Activated gamma-delta T cell treated with Interleukin-2 at 50 U/mL for 16 hours (primary cell): Measurements from ENCODE around the gene CASK.
"Not testable (repeated sequence)": the region's sequence is repeated elsewhere in the genome, so short reads cannot be mapped to it uniquely, and the experiment has no call there.

Source experiments
- DNase-seq: peaks from one replicate; pipeline ENCODE4 v3.0.0-alpha.2; 2020

The CASK gene

DNA sequence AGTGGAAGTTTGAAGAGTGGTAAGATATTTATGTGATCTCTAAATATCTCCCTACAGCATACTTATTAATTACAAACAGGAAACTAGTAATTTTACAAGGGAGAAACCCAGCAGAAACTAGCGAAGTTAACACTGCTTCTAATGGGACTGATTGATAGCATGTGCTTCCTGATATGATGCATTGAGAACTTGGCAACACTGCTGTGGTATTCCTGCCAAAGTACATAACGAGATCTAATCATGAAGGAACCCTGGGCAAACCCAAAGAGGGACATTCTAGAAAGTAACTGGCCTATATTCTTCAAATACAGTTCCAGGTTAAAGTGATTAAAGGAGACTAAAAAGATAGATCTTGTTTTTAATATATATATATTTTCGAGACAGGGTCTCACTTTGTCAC is 239.2 kb downstream of the CASK start:
- DNase-seq, result no peak

DNA sequence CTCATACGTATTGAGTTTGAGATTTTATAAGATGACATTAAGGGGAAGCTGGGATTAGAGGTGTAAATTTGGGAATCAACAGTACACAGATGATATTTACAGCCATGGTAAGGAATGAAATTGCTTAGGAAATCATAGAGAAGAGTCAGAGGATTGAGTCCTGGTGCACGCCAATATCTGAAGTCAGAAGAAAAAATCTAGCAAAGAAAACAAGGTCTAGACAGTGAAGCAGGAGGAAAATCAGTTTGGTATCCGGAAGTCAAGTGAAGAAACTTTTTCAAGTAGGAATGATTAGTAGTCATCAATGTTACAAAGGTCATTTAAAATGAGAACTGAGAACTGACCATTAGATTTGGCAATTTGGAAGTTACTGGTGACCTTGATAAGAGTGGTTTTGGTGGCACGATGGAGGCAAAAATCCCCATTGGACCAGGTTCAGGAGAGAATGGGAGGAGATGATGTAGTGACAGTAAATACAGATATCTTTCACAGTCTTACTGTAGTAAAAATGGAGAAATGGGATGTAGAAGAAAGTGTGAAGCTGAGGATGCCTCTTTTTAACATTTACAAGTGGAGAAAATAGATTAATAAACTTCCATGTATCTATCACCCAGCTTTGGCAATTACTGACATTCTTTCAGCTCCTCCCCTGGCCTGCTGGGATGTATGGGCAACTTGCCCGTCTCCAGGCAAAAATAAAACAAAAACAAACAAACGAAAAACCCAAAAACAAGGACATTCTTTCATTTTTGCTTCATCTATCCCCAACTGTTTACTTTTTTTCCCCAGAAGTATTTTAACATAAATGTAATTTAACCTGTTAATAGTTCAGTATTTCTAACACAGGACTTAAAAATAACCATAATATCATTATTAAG is 245.9 kb downstream of the CASK start:
- no peak for DNase-seq

DNA sequence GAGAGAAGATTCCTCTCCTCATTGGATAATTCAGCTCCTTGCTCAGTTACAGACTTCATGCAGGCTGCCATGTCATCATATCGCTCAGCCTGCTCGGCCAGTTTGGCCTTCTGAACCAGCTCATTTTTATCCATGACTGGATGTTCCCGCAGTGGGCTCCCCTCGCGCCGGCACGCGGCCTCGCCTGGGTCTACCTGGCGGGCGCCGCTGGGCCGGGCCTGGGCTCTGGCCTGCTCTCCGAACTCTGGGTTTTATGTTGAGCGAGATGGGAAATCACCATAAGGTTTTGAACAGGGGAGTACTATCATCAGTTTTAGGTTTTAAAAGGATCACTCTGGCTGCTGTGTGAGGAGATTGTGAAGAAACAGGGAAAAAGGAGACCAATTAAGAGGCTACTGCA is 247.0 kb downstream of the CASK start:
- not testable (repeated sequence) for DNase-seq

DNA sequence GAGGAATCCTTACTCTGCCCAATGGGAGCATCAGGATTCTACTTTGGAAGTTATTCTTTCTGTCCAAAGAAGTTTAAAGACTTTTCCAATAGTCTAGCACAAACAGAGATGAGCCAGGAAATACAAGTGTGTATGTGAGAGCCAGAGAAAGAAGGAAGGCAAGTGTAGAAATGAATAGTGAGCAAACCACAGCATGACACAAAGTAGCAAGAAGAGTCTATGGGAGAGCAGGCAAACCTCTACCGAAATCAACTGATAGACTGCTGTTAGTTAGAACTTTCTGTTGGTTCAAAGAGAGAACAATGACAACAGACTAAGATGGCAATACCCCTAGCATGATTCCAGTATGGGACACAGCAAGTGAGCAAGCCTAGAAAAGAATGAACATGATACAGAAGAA is 250.7 kb downstream of the CASK start:
- no peak for DNase-seq

DNA sequence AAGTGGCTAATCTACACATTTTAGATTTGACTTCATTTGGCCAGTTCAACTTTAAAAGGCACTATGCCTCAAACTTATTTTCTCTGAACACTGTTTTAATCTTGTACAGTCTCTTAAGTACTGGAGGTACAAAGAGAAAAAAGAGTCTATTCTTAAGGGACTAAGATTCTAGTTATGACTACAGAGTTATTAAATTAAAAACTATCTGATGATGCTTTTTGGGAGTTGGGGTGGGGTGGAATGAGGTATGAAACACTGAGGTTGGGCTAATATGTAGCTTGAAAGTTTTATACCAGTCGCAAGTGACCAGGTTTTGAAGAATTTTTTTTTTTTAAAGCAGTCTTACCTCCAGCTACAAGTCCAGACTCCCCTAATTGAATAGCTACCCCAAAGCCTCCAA is 252.3 kb downstream of the CASK start:
- DNase-seq, result no peak

DNA sequence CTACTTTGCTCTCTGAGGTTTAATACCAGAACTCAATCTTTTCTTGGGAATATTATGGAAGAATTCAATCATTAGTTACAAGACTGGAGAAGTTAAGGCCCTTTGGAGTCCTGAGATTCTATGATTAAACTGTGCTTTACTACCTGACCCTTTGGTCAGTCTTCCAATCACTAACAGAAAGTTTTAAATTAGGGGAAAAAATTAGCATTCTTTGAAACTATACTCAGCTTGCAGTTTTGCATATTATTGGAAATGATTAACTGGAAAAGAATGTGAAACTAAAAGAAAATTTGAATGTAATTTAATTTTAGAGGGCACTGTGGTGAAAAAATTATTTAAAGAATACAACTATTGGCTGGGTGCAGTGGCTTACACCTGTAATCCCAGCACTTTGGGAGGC is 253.2 kb downstream of the CASK start:
- DNase-seq, result no peak

DNA sequence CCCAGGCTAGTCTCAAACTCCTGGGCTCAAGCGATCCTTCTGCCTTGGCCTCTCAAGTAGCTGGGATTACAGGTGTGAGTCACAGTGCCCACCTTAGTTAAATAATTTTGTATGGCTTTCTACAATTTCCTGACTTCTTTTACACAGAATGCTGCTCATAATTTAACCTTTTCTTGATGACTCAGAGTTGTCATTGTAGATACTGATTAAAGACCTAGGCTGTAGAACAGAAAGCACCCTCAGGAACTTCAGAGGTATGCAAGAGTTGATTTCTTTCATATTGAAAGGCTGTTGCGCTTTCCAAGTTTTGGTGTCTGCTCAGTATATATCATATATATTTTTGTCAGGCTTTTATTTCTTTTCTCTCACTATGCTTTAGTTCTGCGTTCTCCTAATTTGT is 255.7 kb downstream of the CASK start:
- no peak for DNase-seq

DNA sequence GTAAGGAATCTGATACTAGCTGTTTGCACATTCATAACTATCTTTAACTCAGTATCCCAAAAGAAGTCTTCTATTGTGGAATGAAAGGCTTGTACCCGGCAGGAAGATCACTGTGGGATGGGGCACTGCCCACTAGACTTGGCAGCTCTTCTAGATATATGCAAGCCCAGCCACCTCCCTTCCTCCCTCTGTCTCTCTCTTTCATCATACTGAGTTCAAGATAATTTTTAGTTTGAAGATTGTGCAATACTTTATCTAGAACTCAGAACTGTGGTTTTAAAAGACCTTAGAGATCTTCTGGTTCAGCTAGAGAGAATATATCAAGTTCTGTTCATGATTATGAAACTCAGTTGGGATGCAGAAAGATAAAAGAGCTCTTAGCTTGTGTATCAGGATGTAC is 257.1 kb downstream of the CASK start:
- DNase-seq, result no peak

DNA sequence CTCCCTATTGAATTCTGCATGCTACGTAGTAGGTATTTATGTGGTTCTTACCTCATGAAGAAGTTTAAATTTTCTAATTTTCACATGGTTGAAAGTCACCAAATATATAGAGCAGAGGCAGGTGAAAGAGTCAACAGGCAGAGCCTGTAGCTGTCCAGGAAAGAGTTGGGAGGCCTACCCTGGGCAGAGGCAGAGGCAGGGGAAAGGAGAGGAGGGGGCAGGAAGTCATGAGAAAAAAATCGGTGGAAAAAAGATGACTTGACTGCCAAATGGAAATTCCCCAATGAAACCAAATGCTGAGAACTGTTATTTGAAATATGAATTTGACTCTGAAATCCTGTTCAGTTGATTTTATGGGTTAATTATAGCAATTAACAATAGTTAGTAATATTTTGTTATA is 257.7 kb downstream of the CASK start:
- no peak for DNase-seq

DNA sequence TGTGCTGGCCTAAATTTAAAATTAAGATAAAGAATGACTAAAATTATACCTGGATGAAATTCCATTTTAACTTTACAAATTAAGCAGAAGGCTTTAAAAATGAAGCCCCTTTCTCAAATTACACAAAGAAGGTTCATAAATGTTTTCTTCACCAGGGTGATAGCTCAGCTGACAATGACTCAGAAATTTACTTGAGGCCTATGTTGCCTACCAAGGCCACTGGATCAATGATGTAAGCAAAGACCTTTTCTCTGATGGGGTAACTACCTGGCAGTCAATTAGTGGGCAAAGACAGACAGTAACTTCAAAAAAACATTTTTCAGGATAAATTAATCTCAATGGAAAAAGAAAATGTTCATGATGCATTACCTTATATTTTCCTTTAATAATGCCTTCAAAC is 258.4 kb downstream of the CASK start:
- DNase-seq, result no peak

DNA sequence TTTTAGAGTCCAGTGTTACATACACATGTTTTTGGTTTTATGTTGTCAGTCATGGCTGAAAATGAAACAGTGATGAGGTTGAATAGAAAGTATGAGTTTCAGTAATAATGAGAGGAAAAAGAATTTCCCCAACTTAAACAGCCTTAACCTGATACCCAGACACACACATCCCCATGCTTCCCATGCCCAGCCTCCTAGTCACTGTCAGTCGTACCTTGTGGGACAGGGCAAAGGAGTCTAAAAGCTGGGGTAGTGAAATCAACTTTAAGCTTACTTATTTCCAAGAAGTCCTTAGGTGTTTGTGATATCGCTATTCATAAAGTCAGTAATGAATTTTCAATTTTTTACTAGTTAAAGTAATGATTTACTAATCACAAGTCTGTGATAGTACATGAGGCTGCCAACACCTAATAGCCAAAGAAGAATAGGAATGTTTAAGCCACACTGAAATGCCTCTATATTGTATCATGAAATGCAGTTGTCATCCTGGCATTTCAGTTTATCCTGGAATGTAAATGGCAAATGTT is 258.9 kb downstream of the CASK start:
- no peak for DNase-seq

DNA sequence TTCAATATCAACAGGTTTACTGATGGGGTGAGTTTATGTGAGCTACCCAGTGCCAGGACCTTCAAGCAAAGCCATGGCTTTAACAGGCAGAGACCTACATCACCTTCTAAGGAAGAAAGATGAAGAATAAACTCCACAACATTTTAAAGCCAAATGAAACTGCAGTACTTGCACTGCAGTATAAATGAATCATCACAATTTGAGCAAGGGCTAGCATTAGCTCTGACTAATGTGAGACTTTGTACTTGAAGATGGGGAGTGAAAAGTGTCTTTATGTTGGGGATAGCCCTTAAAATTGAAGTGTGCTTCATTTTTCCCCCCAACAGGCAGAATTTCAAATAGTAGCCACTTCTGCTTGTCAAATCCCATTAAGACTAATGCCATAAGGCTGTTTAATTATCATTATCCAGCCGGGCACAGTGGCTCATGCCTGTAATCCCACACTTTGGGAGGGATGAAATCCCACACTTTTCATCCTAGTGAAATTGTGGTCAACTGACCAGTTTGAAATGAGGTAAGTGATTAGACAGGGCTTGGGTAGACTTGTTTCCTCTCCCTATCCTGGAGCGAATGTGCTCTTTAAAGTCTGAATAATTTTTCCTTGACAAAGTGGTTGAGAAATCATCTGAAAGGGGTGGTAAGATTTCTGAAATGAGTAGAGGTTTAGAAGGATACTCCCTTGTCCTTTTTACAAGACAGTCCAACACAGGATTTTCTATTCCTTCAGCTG is 261.8 kb downstream of the CASK start:
- DNase-seq, result no peak

DNA sequence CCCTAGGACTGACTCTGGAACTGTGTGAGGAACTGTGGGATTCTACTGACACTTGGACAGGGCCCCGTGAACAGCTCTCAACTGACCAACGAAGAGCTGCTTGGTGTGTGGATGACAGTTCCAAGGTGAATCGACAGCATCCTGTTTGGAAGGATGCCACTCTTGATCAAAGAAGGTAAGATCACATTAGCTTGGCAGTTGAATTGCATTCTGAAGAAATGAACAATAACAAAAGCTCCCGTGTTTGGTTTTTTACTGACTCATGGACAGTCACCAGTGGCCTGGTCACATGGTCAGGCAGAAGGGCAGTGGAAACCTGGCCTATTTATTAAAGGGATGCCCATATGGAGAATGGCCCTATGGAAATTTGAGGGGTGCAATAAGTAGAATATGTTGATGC is 267.7 kb downstream of the CASK start:
- DNase-seq, result no peak

DNA sequence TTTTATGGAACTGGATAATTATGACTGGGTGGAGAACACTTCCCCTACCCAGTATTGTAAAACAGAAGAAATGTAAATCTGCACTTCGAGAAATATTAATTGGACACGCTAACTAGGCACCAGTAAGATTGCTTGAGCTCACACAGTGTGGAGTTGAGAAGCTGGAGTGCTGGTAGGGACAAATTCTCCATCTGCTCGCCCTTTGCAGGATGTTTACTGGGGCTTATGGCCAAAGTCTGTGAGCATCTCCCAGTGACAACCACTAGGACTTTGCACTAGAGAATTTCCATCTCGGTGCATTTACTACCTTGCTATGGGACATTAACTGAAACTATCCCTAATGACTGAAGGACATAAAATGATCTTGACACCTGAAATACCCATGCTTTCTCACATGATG is 268.3 kb downstream of the CASK start:
- no peak for DNase-seq

DNA sequence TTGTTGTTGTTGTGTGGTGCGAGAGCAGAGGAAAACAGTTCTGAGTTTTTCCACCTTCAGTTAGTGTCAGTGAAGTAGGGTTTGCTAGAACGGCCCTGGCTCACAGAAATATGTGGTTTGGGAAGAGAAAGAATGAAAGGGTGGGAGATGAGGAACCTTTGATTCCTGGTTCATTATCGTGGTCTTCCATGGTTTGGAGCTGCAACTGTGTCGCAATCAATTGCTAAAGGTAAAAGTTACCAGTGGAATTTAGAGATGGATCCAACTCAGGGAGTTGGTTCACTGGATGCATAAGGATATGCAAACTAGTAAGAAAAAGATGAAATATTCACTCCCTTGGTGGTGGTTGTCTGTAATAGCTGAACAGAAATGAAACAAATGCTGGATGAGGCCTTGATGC is 270.2 kb downstream of the CASK start:
- no peak for DNase-seq

DNA sequence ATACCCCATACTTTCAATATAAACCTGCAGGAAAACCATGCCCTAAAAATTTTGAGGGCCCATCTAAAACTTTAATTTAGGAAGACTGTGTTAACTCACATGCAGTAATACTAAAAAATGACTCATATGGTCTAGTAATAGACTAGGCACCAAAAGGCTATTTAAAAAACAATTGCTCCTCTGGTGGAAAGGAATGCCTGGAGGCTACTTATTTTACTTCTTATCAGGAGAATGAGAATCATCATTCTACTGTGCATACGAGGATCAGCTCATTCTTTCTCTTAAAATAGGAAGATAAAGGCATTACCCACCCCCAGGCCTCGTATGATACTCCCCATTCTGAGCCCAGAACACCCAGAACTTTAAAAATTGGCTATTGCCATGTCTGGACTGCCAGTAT is 277.2 kb downstream of the CASK start:
- not testable (repeated sequence) for DNase-seq

DNA sequence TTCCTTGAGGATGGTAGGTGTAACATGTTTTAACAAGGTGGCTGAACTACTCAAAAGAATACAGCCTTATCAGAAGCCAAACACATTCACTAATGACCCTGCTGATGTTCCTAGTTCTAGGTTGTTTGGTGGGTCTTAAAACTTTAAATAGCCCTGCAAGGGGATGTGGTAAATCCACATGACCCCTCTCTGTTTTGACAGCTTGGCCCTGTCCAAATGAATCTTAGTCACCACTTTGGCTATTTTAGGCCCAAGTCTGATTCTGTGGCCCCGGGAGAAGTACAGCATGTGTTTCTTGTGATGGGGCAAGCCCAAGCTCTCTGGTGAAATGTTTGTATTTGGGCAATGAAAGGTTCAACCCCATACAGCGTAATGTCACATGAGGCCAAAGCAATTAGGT is 289.1 kb downstream of the CASK start:
- DNase-seq, result no peak

DNA sequence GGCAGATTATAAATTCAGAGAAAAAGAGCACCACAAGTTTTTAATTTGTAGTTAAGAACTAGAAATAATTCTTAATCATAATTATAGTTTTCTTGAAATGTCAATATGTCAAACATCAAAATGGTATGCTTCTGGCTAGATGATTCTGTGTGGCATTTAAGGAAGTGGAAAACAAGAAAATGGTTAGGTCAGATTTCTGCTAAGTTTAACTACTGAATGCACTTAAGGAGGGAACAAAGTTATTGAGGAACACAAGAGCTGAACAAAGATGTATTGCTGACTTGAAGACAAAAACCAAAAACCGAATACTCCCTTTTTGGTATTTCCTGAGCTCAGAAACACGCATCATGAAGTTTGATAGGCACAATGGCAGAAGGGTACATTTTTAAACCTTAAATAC is 293.3 kb downstream of the CASK start:
- DNase-seq, result no peak

DNA sequence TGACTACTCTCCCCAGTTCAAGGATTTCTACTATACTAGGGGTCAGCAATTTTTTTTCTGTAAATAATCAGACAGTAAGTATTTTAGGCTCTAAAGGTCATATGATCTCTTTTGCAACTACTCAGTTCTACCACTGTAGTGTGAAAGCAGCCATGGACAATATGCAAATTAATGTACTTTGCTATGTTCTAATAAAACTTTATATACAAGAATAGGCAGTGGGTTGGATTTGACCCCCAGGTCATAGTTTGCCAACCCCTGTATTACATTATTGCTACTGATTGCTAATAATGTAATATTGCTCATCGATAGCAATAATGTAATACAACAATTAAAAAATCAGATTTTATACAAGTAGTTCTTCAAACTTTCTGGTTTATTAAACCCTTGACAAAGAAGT is 293.8 kb downstream of the CASK start:
- DNase-seq, result no peak

DNA sequence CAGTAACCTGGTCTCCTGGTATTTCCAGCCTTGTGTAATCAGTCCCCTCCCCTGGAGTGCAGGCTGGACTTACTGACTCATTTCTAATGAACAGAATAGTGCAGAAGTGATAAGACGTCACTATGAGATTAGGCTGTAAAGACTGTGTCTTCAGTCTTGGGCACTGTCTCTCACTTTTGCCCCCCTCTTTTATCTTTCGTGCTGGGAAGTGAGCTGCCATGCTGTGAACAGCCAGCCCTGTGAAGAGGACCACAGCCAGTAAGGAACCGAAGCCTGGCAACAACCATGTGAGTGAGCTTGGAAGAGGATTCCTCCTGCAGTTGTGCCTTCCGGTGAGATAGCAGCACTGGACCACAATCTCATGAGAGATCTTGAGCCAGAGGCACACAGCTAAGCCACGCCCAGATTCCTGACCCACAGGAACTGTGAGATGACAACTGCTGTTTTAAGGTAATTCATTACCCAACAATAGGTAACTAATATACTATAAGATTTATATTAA is 302.1 kb downstream of the CASK start:
- DNase-seq, result no peak

DNA sequence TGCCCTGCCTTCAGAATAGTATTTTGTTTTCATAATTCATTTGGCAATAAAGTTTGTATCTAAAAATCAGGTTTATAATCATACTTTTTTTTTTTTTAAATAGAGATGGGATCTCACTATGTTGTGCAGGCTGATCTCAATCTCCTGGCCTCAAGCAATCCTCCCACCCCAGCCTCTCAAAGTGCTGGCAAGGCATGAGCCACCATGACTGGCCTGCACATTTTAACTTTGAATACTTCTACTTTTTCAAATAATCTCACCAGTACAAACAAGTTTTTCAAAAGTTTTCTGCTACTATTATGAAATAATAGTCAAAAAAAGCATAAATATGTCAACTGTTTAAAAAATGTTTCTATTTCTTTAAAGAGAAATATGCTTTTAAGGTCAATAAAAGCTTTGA is 304.1 kb downstream of the CASK start:
- DNase-seq, result no peak

DNA sequence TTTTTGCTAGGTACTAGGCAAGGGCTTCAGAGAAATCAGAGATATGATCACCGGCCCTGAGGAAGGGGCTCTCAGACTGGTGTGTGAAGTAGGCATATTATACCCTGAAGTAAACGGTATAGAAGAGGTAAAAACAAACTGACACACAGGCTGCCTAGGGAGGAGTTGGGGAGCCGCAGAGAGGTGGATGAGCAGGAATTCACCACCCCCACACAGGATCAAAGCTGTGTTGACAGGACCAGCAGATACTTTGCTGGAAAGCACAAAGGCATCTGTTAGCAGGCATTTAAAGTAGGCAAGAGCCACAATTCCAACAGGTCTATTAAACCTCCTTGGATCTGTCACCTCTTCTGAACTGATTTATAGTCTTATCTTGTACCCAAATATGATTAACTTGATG is 306.4 kb downstream of the CASK start:
- DNase-seq, result no peak

DNA sequence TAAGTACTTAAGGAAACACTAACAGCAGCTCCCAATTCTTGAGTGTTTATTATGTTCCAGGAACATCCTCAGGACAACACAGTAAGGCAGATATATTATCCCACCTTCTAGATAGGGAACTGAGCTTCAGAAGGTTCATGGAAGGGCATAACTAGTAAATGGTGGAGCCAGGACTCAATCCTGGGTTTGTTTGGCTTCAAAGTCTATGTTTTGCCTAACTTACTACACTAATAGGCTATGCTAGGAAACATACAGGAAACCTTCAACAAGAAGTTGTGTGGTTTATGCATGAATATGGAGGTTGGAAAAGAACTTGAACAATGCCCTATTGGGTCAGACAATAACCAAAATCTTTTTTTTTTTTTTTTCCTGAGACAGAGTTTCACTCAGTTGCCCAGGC is 307.1 kb downstream of the CASK start:
- no peak for DNase-seq

DNA sequence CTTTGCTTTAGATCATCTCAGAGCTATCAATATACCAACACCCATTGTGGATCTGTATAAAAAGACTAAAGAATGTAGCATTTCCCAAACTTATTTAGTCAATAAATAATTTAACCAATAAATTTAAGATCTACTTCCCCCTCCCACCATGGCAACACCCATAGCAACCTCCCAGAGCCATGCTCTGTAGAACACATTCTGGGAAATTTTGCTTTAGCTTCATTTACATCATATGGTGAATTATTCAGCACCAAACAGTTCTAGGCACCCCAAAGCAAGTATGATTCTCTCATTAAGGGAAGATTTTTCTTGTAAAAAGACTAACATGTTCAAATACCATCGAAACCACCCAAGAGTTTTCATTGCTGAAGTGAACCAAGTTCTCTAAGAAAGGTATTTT is 315.1 kb downstream of the CASK start:
- no peak for DNase-seq
